Measurements from ENCODE around the gene TMEM74B.

DNA sequence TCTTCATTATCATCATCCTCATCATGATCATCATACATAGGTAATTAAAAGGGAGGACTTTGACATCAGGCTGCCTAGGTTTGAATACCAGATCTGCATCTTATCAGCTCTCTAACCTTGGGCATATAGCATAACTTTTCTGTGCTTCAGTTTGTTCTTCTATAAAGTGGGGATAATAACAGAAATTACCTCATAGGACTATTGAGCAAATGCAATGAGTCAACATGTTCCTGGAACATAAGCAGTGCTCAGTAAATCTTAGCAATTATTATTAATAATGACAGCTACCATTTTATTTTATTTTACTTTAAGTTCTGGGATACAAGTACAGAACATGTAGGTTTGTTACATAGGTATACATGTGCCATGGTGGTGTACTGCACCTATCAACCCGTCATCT, 25.7 kb upstream of the TMEM74B start:
- TF ChIP-seq, protein P1, sequence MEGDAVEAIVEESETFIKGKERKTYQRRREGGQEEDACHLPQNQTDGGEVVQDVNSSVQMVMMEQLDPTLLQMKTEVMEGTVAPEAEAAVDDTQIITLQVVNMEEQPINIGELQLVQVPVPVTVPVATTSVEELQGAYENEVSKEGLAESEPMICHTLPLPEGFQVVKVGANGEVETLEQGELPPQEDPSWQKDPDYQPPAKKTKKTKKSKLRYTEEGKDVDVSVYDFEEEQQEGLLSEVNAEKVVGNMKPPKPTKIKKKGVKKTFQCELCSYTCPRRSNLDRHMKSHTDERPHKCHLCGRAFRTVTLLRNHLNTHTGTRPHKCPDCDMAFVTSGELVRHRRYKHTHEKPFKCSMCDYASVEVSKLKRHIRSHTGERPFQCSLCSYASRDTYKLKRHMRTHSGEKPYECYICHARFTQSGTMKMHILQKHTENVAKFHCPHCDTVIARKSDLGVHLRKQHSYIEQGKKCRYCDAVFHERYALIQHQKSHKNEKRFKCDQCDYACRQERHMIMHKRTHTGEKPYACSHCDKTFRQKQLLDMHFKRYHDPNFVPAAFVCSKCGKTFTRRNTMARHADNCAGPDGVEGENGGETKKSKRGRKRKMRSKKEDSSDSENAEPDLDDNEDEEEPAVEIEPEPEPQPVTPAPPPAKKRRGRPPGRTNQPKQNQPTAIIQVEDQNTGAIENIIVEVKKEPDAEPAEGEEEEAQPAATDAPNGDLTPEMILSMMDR (conservative IDR thresholded peaks at IDR 0.05), result no peak
- no peak for TF ChIP-seq ZFX (IDR thresholded peaks at IDR 0.05)
